Mesendoderm (in vitro differentiated cells): ENCODE results near the gene CTNNA2.

Experiments
- DNase-seq: peaks from one replicate; pipeline ENCODE4 v3.0.0; 2013
- H2AK5ac ChIP-seq: 2 replicates; pipeline ENCODE4 v1.6.1; 2013; ENCODE audit warnings: low read length, inconsistent platforms
- H2BK120ac ChIP-seq: 2 replicates; pipeline ENCODE4 v1.6.1; 2013; ENCODE audit warnings: low read depth, mild to moderate bottlenecking, low read length, moderate library complexity, mixed read lengths
- H2BK15ac ChIP-seq: replicated peaks from 2 replicates; pipeline ENCODE4 v1.6.1; 2013; ENCODE audit warnings: low read depth, mild to moderate bottlenecking, moderate library complexity
- H2BK5ac ChIP-seq: 2 replicates; pipeline ENCODE4 v1.6.1; 2013; ENCODE audit warnings: low read length, inconsistent platforms
- H3K18ac ChIP-seq: 2 replicates; pipeline ENCODE4 v1.6.1; 2013; ENCODE audit warnings: mild to moderate bottlenecking, low read length, mixed read lengths
- H3K23ac ChIP-seq: one replicate; pipeline ENCODE4 v1.6.1; 2013; ENCODE audit warnings: low read length
- H3K27ac ChIP-seq: 2 replicates; pipeline ENCODE4 v1.5.1; 2013; ENCODE audit warnings: low read depth, mild to moderate bottlenecking, inconsistent platforms, low read length, moderate library complexity
- H3K27me3 ChIP-seq: 2 replicates; pipeline ENCODE4 v1.6.1; 2013; ENCODE audit warnings: low read length, control low read depth, mild to moderate bottlenecking, inconsistent platforms; ENCODE audit not compliant: insufficient read depth, poor library complexity
- H3K36me3 ChIP-seq: 2 replicates; pipeline ENCODE4 v1.6.1; 2013; ENCODE audit warnings: low read length, inconsistent platforms; ENCODE audit not compliant: control insufficient read depth, insufficient read depth
- H3K4ac ChIP-seq: one replicate; pipeline ENCODE4 v1.6.1; 2013; ENCODE audit warnings: low read depth, mild to moderate bottlenecking, low read length, moderate library complexity
- H3K4me1 ChIP-seq: 2 replicates; pipeline ENCODE4 v1.6.1; 2013; ENCODE audit warnings: low read depth, low read length, inconsistent platforms; ENCODE audit not compliant: control insufficient read depth
- H3K4me2 ChIP-seq: 2 replicates; pipeline ENCODE4 v1.6.1; 2013; ENCODE audit warnings: low read length
- H3K4me3 ChIP-seq: 2 replicates; pipeline ENCODE4 v1.5.1; 2013; ENCODE audit warnings: mild to moderate bottlenecking, low read length
- H3K56ac ChIP-seq: one replicate; pipeline ENCODE4 v1.6.1; 2013; ENCODE audit warnings: low read length
- H3K79me1 ChIP-seq: 2 replicates; pipeline ENCODE4 v1.6.1; 2013; ENCODE audit warnings: low read length, inconsistent platforms
- H3K79me2 ChIP-seq: 2 replicates; pipeline ENCODE4 v1.6.1; 2013; ENCODE audit warnings: mild to moderate bottlenecking, low read length; ENCODE audit not compliant: control insufficient read depth, insufficient read depth
- H3K9ac ChIP-seq: 2 replicates; pipeline ENCODE4 v1.6.1; 2013; ENCODE audit warnings: low read length, inconsistent platforms
- H4K5ac ChIP-seq: one replicate; pipeline ENCODE4 v1.6.1; 2013; ENCODE audit warnings: low read length
- H4K8ac ChIP-seq: one replicate; pipeline ENCODE4 v1.6.1; 2013; ENCODE audit warnings: low read depth, mild to moderate bottlenecking, control low read depth, low read length, moderate library complexity
- WGBS: extraction: QIAGEN DNeasy Blood & Tissue Kit; methylation state at CpG from one replicate; pipeline ENCODE4 v1.1.7; 2013; ENCODE audit warnings: low lambda C conversion rate, missing lambda C conversion rate; ENCODE audit not compliant: insufficient coverage; ENCODE audit errors: extremely low coverage; 5-methylcytosine and 5-hydroxymethylcytosine counted together

Gene CTNNA2

GRCh38 chr2:80070587-80070986 lies 557.7 kb downstream of the CTNNA2 start:
- H4K8ac ChIP-seq: no peak overlapping the region
- H3K27me3 ChIP-seq: no peaks in the 10 kb centered on the region
- no CpG with 5 or more reads among the region's 4 CpGs for WGBS

DNA sequence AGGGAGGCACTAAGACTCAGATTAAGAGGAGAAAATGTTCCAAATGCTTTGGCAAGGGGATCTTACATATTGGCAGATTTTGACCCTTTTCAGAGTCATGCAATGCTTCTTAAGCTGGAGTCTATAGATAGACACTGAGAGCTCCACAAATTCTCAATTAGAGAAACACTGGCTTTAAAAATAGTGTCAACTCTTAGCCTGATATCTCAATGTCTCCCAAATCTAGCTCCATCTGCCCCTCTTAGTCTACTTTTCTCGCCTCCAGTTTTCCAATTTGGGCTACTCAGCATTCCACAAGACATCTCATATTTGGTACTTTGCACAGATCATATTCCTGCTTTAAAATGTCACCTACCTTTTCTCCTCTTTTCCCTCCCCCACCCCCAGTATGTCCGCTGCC lies 559.1 kb downstream of the CTNNA2 start:
- H2BK120ac ChIP-seq: no peak overlapping the region
- H2BK15ac ChIP-seq: no peak overlapping the region
- no peak overlapping the region for H4K8ac ChIP-seq
- no peak overlapping the region for H3K9ac ChIP-seq
- H3K23ac ChIP-seq: no peak overlapping the region
- no peak for DNase-seq
- no peak overlapping the region for H3K4me2 ChIP-seq
- H2BK5ac ChIP-seq: no peak overlapping the region
- WGBS: no CpG with 5 or more reads among the region's 2 CpGs
- no peak overlapping the region for H3K18ac ChIP-seq
- H3K27me3 ChIP-seq: no peaks in the 10 kb centered on the region
- no peak overlapping the region for H3K4me3 ChIP-seq
- no peaks in the 10 kb centered on the region for H3K79me2 ChIP-seq
- no peaks in the 10 kb centered on the region for H3K4me1 ChIP-seq
- H3K56ac ChIP-seq: no peak overlapping the region
- no peaks in the 10 kb centered on the region for H3K36me3 ChIP-seq
- no peak overlapping the region for H3K27ac ChIP-seq
- no peaks in the 10 kb centered on the region for H3K79me1 ChIP-seq
- no peak overlapping the region for H4K5ac ChIP-seq
- no peak overlapping the region for H3K4ac ChIP-seq
- H2AK5ac ChIP-seq: no peak overlapping the region

More at GRCh38 chr2:80070587-80070986, 557.7 kb downstream of the CTNNA2 start:
- H3K4me2 ChIP-seq: no peak overlapping the region
- H2BK15ac ChIP-seq: no peak overlapping the region
- no peak overlapping the region for H3K23ac ChIP-seq
- H3K18ac ChIP-seq: no peak overlapping the region
- H3K27ac ChIP-seq: no peak overlapping the region
- H3K4me3 ChIP-seq: no peak overlapping the region
- no peaks in the 10 kb centered on the region for H3K36me3 ChIP-seq
- no peak overlapping the region for H4K5ac ChIP-seq
- no peak overlapping the region for H3K4ac ChIP-seq
- H3K9ac ChIP-seq: no peak overlapping the region
- H2BK5ac ChIP-seq: no peak overlapping the region
- H2BK120ac ChIP-seq: no peak overlapping the region
- no peaks in the 10 kb centered on the region for H3K4me1 ChIP-seq
- H3K79me2 ChIP-seq: no peaks in the 10 kb centered on the region
- DNase-seq: peak; percentile 57
- H3K79me1 ChIP-seq: no peaks in the 10 kb centered on the region
- no peak overlapping the region for H2AK5ac ChIP-seq
- H3K56ac ChIP-seq: no peak overlapping the region

- Histone ChIP-seq H3K56ac (no peak overlapping the region), H4K5ac (no peak overlapping the region), H4K8ac (no peak overlapping the region), H3K36me3 (no peaks in the 10 kb centered on the region), H3K23ac (no peak overlapping the region), H2BK15ac (no peak overlapping the region), H3K79me1 (no peaks in the 10 kb centered on the region), H3K18ac (no peak overlapping the region), H3K27me3 (no peaks in the 10 kb centered on the region), H3K4me1 (no peaks in the 10 kb centered on the region), H3K9ac (no peak overlapping the region), H3K79me2 (no peaks in the 10 kb centered on the region), H2BK5ac (no peak overlapping the region), H3K4ac (no peak overlapping the region), H3K4me2 (no peak overlapping the region), H2BK120ac (no peak overlapping the region), H3K27ac (no peak overlapping the region), H2AK5ac (no peak overlapping the region), H3K4me3 (no peak overlapping the region)
- peak; percentile 85 for DNase-seq
- no CpG with 5 or more reads among the region's 2 CpGs for WGBS
These were observed 560.3 kb downstream of the CTNNA2 start for GRCh38 chr2:80073134-80073561.

GRCh38 chr2:80074321-80075070 lies 561.6 kb downstream of the CTNNA2 start:
- no CpG with 5 or more reads among the region's 5 CpGs for WGBS

DNA sequence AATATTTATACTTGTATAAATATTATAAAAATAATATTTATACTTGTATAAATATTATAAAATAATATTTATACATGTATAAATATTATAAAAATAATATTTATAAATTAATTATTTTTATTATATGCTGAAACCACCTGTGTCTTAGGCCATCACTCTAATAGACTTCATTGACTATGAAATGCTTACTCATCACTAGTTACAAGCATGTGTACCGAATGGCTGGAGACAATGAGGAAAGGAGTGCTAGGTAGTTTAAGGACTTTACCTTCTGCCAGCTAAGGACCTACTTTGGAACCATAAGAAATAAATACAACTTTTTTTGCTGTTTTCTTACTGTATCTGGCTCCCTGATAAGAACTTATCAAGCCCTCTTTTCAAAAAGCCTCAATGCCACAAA lies 562.9 kb downstream of the CTNNA2 start:
- Histone ChIP-seq H3K4me2 (no peak overlapping the region), H3K79me2 (no peaks in the 10 kb centered on the region), H3K27ac (no peak overlapping the region), H2BK120ac (no peak overlapping the region), H3K27me3 (no peaks in the 10 kb centered on the region), H3K4me3 (no peak overlapping the region), H3K4me1 (no peaks in the 10 kb centered on the region), H2BK5ac (no peak overlapping the region), H2BK15ac (no peak overlapping the region), H4K5ac (no peak overlapping the region), H3K4ac (no peak overlapping the region), H3K23ac (no peak overlapping the region), H4K8ac (no peak overlapping the region), H3K18ac (no peak overlapping the region), H3K79me1 (no peaks in the 10 kb centered on the region), H2AK5ac (no peak overlapping the region), H3K9ac (no peak overlapping the region), H3K56ac (no peak overlapping the region), H3K36me3 (no peaks in the 10 kb centered on the region)
- no CpG with 5 or more reads among the region's 1 CpG for WGBS
- no peak for DNase-seq

More at GRCh38 chr2:80074321-80075070, 561.6 kb downstream of the CTNNA2 start:
- H3K27me3 ChIP-seq: no peaks in the 10 kb centered on the region
- no peaks in the 10 kb centered on the region for H3K79me2 ChIP-seq
- no peaks in the 10 kb centered on the region for H3K79me1 ChIP-seq
- H3K4me1 ChIP-seq: no peaks in the 10 kb centered on the region
- no peak overlapping the region for H3K23ac ChIP-seq
- H2BK120ac ChIP-seq: no peak overlapping the region
- H3K56ac ChIP-seq: no peak overlapping the region
- H4K8ac ChIP-seq: no peak overlapping the region
- no peak overlapping the region for H3K27ac ChIP-seq
- no peak overlapping the region for H3K4me2 ChIP-seq
- H3K4ac ChIP-seq: no peak overlapping the region
- no peak overlapping the region for H4K5ac ChIP-seq
- H3K4me3 ChIP-seq: no peak overlapping the region
- no peaks in the 10 kb centered on the region for H3K36me3 ChIP-seq
- no peak overlapping the region for H3K9ac ChIP-seq
- no peak overlapping the region for H2BK5ac ChIP-seq
- no peak overlapping the region for H2BK15ac ChIP-seq
- no peak for DNase-seq
- H3K18ac ChIP-seq: no peak overlapping the region
- H2AK5ac ChIP-seq: no peak overlapping the region
